DMS114 treated with DMSO at 0.1 percent for 48 hours (cell line): ENCODE data around the gene GNLY.

Source experiments
- DNase-seq: peaks from one replicate; lab custom pipeline; 2025; ENCODE audit not compliant: unreplicated experiment; lab: John Stamatoyannopoulos, UW

GNLY gene

DNA sequence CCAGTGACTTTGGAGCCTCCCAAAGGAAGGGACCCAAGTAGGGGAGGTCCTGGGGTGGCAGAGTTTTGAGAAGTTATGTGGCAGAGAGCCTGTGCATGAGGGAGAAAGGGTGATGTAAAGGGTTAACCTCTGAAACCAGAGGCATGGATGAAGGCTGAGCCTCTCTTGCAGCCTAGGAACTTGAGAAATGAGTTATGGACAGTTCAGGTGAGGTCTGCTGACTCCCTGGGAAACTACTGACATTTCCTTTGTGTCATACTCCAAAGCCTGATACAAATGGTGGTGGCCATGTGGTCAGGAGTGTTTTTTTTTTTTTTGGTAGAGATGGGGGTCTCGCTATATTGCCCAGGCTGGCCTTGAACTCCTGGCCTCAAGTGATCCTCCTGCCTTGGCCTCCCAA lies 12.4 kb upstream of the GNLY start:
- DNase-seq = no peak

DNA sequence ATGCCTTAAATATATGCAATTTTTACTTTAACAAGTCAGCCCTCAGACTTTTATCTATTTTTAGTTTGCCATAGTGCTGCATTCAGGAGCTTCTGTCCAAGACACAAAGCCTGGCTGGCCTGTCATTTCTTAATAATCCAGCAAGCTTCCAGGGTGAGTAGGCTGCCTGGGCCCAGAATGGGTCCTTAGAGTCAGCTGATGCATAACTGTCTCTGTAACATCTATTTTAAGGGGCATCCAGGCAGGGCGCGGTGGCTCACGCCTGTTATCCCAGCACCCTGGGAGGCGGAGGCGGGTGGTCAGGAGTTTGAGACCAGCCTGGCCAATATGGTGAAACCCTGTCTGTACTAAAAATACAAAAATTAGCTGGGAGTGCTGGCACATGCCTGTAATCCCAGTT lies 11.8 kb upstream of the GNLY start:
- DNase-seq = no peak

GRCh38 chr2:85684380-85684779 lies 9.8 kb upstream of the GNLY start:
- DNase-seq = no peak

GRCh38 chr2:85684806-85685205 lies 9.4 kb upstream of the GNLY start:
- DNase-seq = no peak

GRCh38 chr2:85690932-85691331 lies 3.2 kb upstream of the GNLY start:
- no peak for DNase-seq

DNA sequence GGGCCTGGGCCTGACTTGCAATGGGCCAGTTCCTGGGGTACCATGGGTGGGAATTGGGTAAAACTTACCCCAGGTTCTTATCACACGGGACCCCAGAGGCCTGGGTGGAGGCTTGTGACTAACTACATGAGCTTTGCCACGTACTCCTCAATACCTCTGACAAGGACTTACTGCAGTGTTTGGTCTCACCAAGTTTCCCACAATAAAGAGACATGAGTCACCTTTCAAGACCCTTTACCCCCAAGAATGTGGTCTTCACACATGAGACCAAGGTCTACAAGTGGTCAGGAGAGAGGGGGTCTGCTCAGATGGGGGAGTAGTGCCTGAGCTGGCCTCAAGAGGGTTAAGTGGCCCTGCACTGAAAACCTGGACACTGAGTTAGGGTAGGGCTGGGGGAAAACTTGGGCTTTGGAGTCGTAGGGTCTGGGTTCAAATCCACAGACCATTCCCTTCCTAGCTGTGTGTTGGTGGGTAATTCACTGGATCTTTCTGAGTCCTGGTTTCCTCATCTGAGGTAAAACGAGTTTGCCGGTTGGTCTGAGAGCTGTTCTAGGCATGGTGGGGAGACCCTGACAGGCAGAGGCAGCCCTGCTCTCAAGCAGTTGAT lies 2.0 kb upstream of the GNLY start:
- DNase-seq = no peak

GRCh38 chr2:85695121-85695520 lies 963 bp downstream of the GNLY start:
- no peak for DNase-seq

GRCh38 chr2:85695691-85696668 lies 1.8 kb downstream of the GNLY start:
- no peak for DNase-seq

- no peak for DNase-seq
These were observed 2.9 kb downstream of the GNLY start for GRCh38 chr2:85697096-85697495.

GRCh38 chr2:85697716-85698115 lies 3.6 kb downstream of the GNLY start:
- DNase-seq = no peak

- DNase-seq = no peak
These were observed 4.2 kb downstream of the GNLY start for GRCh38 chr2:85698184-85698879.

DNA sequence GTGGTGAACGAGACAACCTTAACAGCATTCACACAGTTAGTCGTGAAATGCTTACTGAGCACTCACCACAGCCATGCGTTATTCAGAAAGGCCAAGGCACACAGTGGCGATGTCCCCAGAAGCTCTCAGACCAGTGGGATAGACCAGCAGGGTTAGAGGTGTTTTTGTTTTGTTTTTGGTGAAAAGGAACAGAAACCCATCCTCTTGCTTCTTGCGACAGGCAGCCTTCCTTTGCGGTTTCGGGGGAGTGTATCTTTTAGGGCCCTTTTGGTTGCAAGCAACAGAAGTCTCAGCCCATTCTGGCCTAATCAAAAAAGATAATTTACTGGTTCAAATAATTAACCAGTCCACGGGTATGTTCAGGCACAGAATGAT lies 4.7 kb downstream of the GNLY start:
- DNase-seq = no peak

GRCh38 chr2:85699325-85699724 lies 5.2 kb downstream of the GNLY start:
- no peak for DNase-seq

DNA sequence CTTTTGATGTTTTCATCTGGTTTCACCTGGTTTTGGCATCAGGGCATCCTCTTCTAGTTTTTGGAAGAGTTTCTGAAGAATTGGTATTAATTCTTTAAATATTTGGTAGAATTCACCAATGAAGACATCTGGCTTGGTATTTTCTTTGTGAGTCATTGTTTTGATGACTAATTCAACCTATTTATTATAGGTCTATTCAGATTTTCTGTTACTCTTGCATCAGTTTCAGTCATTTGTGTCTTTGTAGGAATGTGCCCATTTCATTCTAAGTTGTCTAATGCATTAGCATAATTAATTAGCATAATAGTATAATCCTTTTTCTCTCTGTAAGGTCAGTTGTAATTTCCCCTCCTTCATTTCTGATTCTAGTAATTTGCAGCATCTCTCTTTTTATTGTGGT lies 8.0 kb downstream of the GNLY start:
- DNase-seq = no peak

DNA sequence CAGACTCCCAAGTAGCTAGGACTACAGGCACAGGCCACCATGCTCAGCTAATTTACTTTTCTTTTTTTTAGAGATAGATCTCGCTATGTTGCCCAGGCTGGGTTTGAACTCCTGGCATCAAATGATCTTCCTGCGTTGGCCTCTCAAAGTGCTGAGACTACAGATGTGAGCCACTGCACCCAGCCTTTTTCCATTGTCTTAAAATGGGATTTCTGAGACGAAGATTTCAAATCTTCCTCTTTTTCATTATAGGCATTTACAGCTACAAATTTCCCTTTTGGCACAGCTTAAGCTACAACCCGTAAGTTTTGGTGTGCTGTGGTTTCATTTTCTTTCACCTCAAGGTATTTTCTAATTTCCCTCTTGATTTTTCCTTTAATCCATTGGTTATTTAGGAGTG lies 8.6 kb downstream of the GNLY start:
- DNase-seq = no peak

DNA sequence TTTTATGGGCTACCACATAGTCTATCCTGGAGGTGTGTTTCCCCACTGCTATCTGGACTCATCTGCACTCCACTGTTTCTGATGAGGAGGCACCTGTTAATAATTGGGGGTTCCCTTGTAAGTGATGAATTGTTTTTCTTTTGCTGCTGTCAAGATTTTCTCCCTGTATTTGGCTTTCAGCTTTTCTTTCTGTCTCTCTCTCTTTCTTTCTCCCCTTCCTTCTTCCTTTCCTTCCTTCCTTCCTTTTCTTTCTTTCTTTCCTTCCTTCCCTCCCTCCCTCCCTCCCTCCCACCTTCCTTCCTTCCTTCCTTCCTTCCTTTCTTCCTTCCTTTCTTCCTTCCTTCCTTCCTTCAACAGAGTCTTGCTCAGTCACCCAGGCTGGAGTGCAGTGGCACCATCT lies 9.2 kb downstream of the GNLY start:
- no peak for DNase-seq

DNA sequence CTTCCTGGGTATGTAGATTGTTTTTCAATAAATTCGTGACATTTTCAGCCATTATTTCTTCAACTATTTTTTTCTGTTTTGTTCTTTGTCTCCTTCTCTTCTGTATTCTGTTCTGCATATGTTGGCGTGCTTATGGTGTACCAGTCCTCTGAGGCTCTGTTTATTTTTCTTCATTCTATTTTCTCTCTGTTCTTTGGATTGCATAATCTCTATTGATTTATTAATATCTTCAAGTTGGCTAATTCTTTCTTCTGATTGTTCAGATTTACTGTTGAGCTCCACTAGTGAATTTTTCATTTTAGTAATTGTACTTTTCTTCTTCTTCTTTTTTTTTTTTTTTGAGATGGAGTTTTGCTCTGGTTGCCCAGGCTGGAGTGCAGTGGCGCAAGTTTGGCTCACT lies 9.9 kb downstream of the GNLY start:
- DNase-seq = no peak

DNA sequence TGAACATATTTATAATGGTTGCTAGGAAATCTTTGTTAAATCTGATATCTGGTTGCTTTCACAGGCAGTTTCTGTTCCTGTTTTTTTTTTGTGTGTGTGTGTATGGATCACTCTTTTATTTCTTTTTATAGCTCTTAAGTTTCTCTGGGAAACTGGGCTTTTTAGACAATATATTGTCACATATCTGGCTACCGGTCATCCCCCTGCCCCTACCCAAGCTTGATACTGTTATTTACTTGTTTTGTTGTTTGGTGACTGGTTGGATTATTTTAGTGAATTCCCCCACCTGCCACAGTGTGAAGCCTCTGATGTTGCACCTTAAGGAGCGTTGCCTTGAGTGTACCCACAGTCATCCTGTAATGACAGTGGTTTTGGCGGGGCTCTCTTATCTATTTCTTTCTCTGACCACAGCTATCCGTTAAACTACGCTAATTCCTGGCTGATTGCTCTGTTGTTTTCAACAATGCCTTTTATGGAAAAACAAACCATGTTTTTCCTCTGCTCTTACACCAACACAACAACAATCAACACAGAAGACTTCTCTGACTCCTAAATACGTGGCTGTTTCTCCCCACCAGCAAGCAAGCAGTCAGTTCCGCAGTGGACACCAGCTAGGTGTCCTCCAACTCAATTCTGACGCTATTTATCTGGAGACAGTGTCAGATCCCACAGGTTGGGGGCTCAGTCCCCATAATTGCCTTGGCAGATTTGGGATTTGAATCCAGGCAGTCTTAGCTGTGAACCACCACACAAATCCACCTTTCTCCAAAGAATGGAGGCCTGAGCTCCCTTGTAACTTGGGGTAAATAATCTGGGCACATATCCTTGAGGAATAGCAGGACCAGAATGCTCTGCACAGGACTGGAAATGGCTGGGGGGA lies 10.9 kb downstream of the GNLY start:
- no peak for DNase-seq

GRCh38 chr2:85705680-85706039 lies 11.5 kb downstream of the GNLY start:
- no peak for DNase-seq

DNA sequence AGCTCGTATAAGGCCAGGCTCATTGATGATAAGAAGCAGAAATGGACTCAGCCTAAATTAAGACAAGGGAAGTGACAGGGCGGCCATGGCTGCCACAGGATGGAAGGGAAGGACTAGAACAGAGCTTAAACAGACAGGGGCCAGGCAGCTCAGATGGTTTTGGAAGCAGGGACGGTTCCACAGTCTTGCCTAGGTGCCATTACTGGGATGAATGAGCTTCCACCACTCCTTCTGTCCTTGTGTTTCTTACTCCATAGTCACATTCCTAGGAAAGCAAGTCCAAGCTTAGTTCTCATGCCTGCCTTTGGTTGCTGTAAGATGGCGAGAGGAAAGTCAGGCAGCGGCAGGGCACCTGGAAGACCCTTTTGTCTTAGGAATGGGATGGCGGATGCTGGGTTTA lies 11.9 kb downstream of the GNLY start:
- DNase-seq = no peak
